Measurements from ENCODE around the gene RGS8. TPM values are rescaled to one million over a fixed set of nuclear protein-coding genes. Genes with fewer than 3 reads are reported as not detected.

The RGS8 gene
- total RNA-seq, 2 donors from 2014 or later, result not detected

DNA sequence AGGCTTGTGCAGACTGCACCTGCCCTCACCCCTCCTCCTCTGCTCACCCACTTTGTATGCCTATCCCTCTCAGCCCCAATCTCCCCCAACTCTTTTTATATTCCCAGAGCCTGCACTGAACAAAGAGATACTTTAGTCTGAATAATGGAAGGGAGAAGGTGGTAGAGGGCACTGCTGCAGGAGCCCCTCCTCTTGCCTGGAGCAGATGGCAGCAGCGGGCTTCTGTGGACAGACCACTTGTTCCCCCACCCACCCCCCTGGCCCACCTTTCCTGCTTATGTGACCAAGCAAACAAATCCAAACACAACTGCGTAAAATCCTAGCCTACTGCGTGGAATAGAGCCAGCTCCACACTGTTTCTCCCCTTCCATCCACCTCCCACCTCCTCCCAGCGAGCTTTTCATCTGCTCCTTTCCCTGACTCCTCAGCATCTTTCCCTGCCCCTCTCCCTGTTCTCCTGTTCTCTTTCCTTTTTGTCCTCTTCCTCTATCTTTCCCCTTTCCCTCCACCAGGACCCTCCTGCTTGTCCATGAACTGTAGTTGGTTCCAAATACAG is 27.5 kb downstream of the RGS8 start:
- DNase-seq (no peak), ATAC-seq (no peak)
- Mint-ChIP-seq H3K36me3 (ENCODE audit: low read depth) (no peaks in the 10 kb centered on the region), H3K4me3 (no peak overlapping the region), H3K27ac (no peak overlapping the region), H3K27me3 (peaks cover 18% of the 10 kb centered on the region), H3K4me1 (peaks cover 3% of the 10 kb centered on the region)
- no peaks in the 10 kb centered on the region for H3K9me3 ChIP-seq (ENCODE audit: control insufficient read depth, low read length, poor library complexity, severe bottlenecking)

DNA sequence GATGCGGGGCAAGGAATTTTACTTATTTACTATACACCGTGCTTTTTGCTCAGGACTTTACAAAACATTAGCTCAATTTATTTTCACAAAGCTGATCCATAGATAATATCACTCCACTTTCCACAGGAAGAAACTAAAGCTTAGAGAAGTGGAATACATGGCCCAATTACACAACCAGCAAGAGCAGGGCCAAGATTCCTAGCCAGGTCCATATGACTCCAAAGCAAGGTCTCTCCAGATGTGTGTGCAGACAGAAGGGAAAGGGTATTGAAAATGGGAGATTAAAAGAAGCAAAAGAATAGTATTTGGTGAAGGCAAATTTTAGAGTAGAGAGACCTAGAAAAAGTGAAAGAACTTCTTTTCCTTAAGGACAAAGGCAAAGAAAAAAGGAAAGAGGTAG is 30.4 kb downstream of the RGS8 start:
- H3K27me3 Mint-ChIP-seq, result peaks cover 13% of the 10 kb centered on the region
- H3K4me1 Mint-ChIP-seq, result peaks cover 9% of the 10 kb centered on the region
- DNase-seq, result no peak

DNA sequence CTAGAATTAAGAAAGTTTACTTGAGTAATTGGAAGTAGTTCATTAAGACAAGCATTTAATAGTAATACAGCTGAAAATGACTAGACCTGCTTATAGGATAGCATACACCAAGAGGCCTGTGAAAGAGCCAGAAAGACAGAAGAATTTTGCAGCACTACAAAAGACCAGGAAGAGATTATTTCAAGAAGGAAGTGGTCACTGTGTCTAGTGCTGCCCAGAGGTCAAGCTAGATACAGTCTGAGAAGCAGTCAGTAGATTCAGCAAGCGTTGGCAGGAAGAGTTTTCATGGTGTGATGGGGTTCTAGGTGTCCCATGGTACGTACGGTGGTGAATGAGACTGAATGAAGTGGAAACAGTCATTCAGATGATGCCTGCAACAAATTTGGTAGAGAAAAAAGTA is 31.5 kb downstream of the RGS8 start:
- Mint-ChIP-seq H3K4me1 (peaks cover 11% of the 10 kb centered on the region), H3K4me3 (no peak overlapping the region), H3K36me3 (ENCODE audit: low read depth) (no peaks in the 10 kb centered on the region), H3K27me3 (peaks cover 17% of the 10 kb centered on the region), H3K27ac (no peak overlapping the region)
- no peak for ATAC-seq
- no peak for DNase-seq
- no peaks in the 10 kb centered on the region for H3K9me3 ChIP-seq (ENCODE audit: control insufficient read depth, low read length, poor library complexity, severe bottlenecking)

More for the DNA sequence above, 30.4 kb downstream of the RGS8 start:
- ATAC-seq, result no peak
- no peak overlapping the region for H3K4me3 Mint-ChIP-seq
- H3K27ac Mint-ChIP-seq, result no peak overlapping the region
- no peaks in the 10 kb centered on the region for H3K9me3 ChIP-seq (ENCODE audit: control insufficient read depth, low read length, poor library complexity, severe bottlenecking)
- no peaks in the 10 kb centered on the region for H3K36me3 Mint-ChIP-seq (ENCODE audit: low read depth)

DNA sequence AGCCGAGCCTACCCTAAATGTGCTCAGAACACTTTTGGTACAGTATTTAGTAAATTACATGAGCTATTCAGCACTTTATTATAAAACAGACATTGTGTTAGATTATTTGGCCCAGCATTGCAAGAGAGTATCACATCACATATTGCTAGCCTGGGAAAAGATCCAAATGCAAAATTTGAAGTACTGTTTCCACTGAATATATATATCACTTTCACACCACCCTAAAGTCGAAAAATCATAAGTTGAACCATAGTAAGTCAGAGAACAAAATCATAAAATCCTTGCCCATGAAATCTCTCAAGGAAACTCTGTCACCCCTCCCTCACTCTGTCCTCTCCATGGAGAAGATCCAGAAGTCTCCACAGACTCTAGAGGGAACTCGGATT is 33.1 kb downstream of the RGS8 start:
- peaks cover 8% of the 10 kb centered on the region for H3K4me1 Mint-ChIP-seq
- ATAC-seq, result no peak
- H3K36me3 Mint-ChIP-seq (ENCODE audit: low read depth), result no peaks in the 10 kb centered on the region
- DNase-seq, result no peak
- no peaks in the 10 kb centered on the region for H3K9me3 ChIP-seq (ENCODE audit: control insufficient read depth, low read length, poor library complexity, severe bottlenecking)
- peaks cover 8% of the 10 kb centered on the region for H3K27me3 Mint-ChIP-seq
- H3K4me3 Mint-ChIP-seq, result no peak overlapping the region
- H3K27ac Mint-ChIP-seq, result no peak overlapping the region

DNA sequence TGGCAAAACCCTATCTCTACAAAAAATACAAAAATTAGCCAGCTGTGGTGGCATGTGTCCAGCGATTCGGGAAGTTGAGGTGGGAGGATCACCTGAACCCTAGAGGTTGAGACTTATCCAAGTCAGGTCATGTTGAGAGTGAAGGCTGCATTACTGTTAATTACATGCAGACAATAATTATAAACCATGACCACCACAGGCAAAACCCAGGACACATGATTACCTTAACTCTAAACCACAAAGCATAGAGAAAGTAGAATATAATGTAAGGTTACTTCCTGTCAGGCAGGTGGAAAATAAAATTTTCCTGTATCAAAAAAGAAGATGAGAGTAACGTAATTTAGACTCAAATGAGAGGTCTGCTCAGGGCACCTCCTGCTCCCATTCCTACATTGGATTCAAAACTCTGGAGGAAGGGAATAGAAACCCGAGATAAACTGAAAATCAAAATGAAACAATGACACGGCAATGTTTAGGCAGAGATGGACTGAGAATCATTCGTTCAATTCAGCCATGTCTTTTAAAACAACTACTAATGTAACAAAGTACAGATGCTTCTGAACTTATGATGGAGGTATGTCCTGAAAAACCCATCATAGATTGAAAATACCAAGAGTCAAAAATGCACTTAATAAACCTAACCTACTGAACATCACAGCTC is 33.6 kb downstream of the RGS8 start:
- H3K9me3 ChIP-seq (ENCODE audit: control insufficient read depth, low read length, poor library complexity, severe bottlenecking), result no peaks in the 10 kb centered on the region
- Mint-ChIP-seq H3K27ac (no peak overlapping the region), H3K27me3 (peaks cover 8% of the 10 kb centered on the region), H3K36me3 (ENCODE audit: low read depth) (no peaks in the 10 kb centered on the region), H3K4me1 (peaks cover 8% of the 10 kb centered on the region), H3K4me3 (no peak overlapping the region)
- DNase-seq, result no peak
- no peak for ATAC-seq

DNA sequence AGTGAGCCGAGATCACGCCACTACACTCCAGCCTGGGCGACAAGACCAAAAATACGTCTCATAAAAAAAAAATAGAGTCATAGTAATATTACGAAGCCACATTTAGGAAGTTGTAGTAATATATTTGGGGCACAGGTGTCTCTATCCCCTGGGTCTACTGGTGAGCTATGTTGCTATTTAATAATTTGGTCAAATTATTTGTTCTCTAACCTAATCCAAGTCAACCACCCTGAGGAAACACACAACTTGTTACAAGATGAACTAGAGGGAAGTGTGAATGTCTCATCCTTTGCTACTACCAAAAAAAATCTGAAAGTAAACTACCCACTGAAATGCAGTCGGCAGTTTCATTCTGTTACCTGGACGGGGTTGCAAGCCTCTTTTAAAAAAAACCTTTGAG is 35.3 kb downstream of the RGS8 start:
- H3K4me1 Mint-ChIP-seq, result peaks cover 8% of the 10 kb centered on the region
- H3K27me3 Mint-ChIP-seq, result peaks cover 8% of the 10 kb centered on the region
- ATAC-seq (no peak), DNase-seq (no peak)
- H3K36me3 Mint-ChIP-seq (ENCODE audit: low read depth), result no peaks in the 10 kb centered on the region
- H3K9me3 ChIP-seq (ENCODE audit: control insufficient read depth, low read length, poor library complexity, severe bottlenecking), result no peaks in the 10 kb centered on the region
- no peak overlapping the region for H3K27ac Mint-ChIP-seq
- H3K4me3 Mint-ChIP-seq, result no peak overlapping the region

DNA sequence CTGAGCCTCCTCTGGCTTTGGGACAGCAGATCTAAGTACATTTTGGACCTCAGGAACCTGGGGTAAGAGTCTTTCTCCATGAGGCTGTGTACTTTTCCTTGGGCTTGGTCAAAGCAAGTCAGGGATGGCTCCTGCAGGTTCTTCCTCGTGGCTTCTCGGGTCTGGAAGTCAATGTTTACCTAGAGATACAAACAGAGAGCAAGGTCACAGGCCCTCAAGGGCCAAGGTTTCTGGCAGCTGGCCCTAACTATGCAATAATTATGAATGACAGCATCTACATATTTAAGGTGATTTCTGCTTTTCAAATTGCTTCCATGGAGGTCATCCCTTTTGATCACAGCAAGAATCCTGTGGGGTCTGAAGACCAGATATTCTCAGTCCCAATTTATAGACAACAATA is 37.6 kb downstream of the RGS8 start:
- Mint-ChIP-seq H3K36me3 (ENCODE audit: low read depth) (no peaks in the 10 kb centered on the region), H3K4me1 (peaks cover 8% of the 10 kb centered on the region), H3K27me3 (peaks cover 8% of the 10 kb centered on the region), H3K27ac (no peak overlapping the region), H3K4me3 (no peak overlapping the region)
- ATAC-seq (no peak), DNase-seq (no peak)
- H3K9me3 ChIP-seq (ENCODE audit: control insufficient read depth, low read length, poor library complexity, severe bottlenecking), result no peaks in the 10 kb centered on the region

DNA sequence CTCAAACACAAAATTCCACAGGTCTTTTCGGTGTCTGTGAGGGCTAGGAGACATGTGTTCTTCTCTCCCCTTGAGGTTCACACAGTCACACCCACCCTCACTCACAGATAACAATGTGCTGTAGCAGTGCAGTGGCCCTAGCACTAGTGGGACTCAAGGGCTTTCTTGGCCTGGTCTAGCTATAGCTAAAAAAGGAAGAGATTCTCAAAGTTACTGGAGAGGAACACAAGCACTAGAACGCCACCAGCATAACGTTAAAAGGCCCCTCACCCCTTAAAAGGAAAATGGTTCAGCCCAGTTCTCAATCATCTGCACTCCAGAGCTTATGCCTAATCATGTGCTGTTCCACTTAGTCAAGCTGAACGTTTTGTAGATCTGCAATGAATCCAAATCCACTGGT is 39.5 kb downstream of the RGS8 start:
- H3K27me3 Mint-ChIP-seq, result peaks cover 8% of the 10 kb centered on the region
- peaks cover 5% of the 10 kb centered on the region for H3K4me1 Mint-ChIP-seq
- no peaks in the 10 kb centered on the region for H3K36me3 Mint-ChIP-seq (ENCODE audit: low read depth)
- H3K9me3 ChIP-seq (ENCODE audit: control insufficient read depth, low read length, poor library complexity, severe bottlenecking), result no peaks in the 10 kb centered on the region
- no peak overlapping the region for H3K27ac Mint-ChIP-seq
- no peak for ATAC-seq
- no peak overlapping the region for H3K4me3 Mint-ChIP-seq
- DNase-seq, result no peak

DNA sequence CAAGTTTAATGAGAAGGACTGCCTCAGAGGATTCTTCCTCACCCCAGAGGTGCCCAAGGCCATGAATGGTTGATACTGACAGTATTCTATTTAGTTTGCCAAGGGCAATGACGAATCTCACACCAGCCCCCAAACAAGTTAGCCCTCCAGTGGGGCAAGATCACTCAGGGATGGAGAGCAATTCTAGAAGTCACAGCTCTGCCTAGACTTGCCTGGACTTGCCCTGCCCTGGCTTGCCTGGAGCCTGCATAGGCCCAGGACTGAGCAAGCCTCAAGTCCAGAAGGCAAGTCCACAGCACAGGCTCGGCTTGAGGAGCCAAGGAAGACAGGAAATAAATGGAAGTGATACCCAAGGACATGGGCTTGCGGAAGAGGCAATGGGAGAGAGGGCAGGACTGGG is 40.7 kb downstream of the RGS8 start:
- Mint-ChIP-seq H3K36me3 (ENCODE audit: low read depth) (no peaks in the 10 kb centered on the region), H3K27ac (no peak overlapping the region), H3K4me3 (no peak overlapping the region), H3K27me3 (peaks cover 8% of the 10 kb centered on the region), H3K4me1 (peaks cover 5% of the 10 kb centered on the region)
- ATAC-seq, result no peak
- no peak for DNase-seq
- H3K9me3 ChIP-seq (ENCODE audit: control insufficient read depth, low read length, poor library complexity, severe bottlenecking), result no peaks in the 10 kb centered on the region

DNA sequence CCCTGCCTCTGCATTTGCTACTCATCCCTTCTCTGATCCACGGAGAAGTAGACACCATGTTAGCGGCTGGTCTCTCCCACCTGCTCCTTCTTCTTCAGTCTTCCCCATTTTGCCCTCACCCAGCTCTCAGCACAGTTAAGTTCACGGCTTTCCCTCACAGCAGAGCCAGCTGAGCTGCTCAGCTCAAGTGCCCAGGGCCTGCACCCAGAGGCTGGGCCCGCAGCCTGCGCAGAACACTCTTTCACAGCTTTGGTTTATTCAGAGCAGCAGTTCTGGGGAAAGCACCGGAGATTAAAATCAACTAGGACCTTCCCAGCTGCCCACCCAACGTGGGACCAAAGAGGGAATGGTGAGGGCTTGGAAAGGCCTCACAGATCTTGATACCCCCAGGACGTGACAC is 41.9 kb downstream of the RGS8 start:
- no peak overlapping the region for H3K4me3 Mint-ChIP-seq
- H3K27me3 Mint-ChIP-seq, result peaks cover 5% of the 10 kb centered on the region
- peaks cover 3% of the 10 kb centered on the region for H3K4me1 Mint-ChIP-seq

DNA sequence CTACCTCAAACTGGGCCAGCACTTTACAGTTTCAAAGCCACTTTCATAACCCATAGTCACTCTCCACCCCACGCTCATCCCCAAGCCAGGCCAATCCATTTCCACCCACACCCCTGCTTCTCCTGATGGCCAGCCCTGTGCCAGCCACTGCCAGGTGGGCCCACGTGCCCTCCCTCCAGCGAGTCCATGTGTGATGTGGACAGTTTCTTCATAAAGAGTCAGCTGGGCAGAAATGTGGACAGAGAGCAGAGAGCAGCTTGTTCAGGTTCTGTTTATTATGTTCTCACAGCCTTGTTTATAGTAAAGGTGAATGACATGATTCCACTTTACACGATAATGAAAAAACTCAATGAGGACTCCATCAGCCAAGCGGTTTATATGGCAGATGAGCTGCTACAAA is 42.8 kb downstream of the RGS8 start:
- no peaks in the 10 kb centered on the region for H3K36me3 Mint-ChIP-seq (ENCODE audit: low read depth)
- no peak overlapping the region for H3K4me3 Mint-ChIP-seq
- ATAC-seq (no peak), DNase-seq (no peak)
- H3K27me3 Mint-ChIP-seq, result peaks cover 9% of the 10 kb centered on the region
- H3K4me1 Mint-ChIP-seq, result peaks cover 3% of the 10 kb centered on the region
- H3K27ac Mint-ChIP-seq, result no peak overlapping the region
- H3K9me3 ChIP-seq (ENCODE audit: control insufficient read depth, low read length, poor library complexity, severe bottlenecking), result no peaks in the 10 kb centered on the region

More for the DNA sequence above, 41.9 kb downstream of the RGS8 start:
- ATAC-seq (no peak), DNase-seq (no peak)
- no peaks in the 10 kb centered on the region for H3K9me3 ChIP-seq (ENCODE audit: control insufficient read depth, low read length, poor library complexity, severe bottlenecking)
- no peak overlapping the region for H3K27ac Mint-ChIP-seq
- H3K36me3 Mint-ChIP-seq (ENCODE audit: low read depth), result no peaks in the 10 kb centered on the region

DNA sequence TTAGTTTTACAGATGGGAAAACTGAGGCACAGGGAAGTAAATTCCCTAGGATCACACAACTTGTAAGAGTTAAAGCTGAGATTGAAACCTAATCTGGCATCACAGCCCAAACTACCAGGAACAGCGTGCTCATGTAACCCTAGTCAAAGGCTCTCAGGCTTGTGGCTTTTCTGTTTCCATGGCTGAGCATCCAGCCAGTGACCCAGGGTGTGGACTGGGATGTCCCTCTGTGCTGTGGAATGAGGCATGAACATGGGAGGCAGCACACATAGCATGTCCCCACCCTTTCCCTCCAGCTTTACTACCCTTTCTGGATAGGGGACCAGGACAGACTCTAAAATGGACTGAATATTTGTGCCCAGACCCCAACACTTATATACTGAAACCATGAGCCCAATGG is 45.1 kb downstream of the RGS8 start:
- H3K4me1 Mint-ChIP-seq, result peaks cover 3% of the 10 kb centered on the region
- no peaks in the 10 kb centered on the region for H3K9me3 ChIP-seq (ENCODE audit: control insufficient read depth, low read length, poor library complexity, severe bottlenecking)
- H3K4me3 Mint-ChIP-seq, result no peak overlapping the region
- no peaks in the 10 kb centered on the region for H3K36me3 Mint-ChIP-seq (ENCODE audit: low read depth)
- H3K27me3 Mint-ChIP-seq, result peaks cover 9% of the 10 kb centered on the region
- H3K27ac Mint-ChIP-seq, result no peak overlapping the region
- no peak for DNase-seq
- no peak for ATAC-seq

DNA sequence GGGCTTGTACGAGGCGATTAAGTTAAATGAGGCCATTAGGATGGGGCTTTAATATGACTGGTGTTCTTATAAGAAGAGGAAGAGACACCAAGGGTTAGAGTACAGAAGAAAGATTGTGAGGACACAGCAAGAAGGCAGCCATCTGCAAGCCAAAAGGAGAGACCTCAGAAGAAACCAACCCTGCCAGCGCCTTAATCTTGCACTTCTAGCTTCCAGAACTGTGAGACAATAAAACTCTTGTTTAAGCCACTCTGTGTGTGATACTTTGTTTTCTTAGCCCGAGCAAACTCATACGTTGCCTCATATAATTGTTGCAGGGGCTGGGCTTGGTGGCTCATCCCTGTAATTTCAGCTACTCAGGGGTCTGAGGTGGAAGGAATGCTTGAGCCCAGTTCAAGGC is 46.6 kb downstream of the RGS8 start:
- no peaks in the 10 kb centered on the region for H3K9me3 ChIP-seq (ENCODE audit: control insufficient read depth, low read length, poor library complexity, severe bottlenecking)
- no peak for DNase-seq
- ATAC-seq, result no peak
- Mint-ChIP-seq H3K27ac (no peak overlapping the region), H3K27me3 (peaks cover 9% of the 10 kb centered on the region), H3K4me3 (no peak overlapping the region), H3K4me1 (peaks cover 10% of the 10 kb centered on the region), H3K36me3 (ENCODE audit: low read depth) (no peaks in the 10 kb centered on the region)

DNA sequence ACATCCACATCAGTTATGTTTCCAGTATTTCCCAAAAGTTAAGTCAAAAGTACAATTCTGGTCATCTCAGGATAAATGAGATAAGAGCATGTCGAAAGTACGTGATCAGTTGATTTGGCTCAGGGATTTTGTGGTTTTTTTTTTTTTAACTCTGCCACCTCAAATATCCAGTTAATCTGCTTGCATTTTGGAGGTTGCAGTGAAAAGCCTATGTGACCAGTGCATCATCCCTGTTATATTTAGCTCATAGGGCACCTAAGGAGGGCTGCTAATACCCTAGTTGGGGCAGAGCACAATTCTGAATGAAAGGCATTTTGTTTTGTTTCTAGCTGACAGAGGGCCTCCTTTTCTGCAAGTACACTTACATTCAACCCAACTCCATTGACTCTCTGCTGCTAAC is 48.5 kb downstream of the RGS8 start:
- peaks cover 9% of the 10 kb centered on the region for H3K27me3 Mint-ChIP-seq

More for the DNA sequence above, 48.5 kb downstream of the RGS8 start:
- DNase-seq (no peak), ATAC-seq (no peak)
- Mint-ChIP-seq H3K4me1 (peaks cover 16% of the 10 kb centered on the region), H3K27ac (no peak overlapping the region), H3K4me3 (no peak overlapping the region), H3K36me3 (ENCODE audit: low read depth) (no peaks in the 10 kb centered on the region)
- H3K9me3 ChIP-seq (ENCODE audit: control insufficient read depth, low read length, poor library complexity, severe bottlenecking), result no peaks in the 10 kb centered on the region

Data from T-helper 17 cell (primary cell).